AG04449 (cell line): Measurements from ENCODE around the gene BLOC1S2.

Source experiments
- CTCF ChIA-PET: fragments of 350-600 bp; formaldehyde crosslinking; extraction: SDS; loops from one replicate; lab custom pipeline; 2021; ENCODE audit warnings: antibody characterized with exemption; lab: Yijun Ruan, JAX
- POLR2A ChIA-PET: fragments of 400-600, 350-600 bp; formaldehyde crosslinking; extraction: SDS; loops from one replicate; lab custom pipeline; 2020; ENCODE audit warnings: antibody characterized with exemption, inconsistent platforms; lab: Yijun Ruan, JAX
- DNase-seq: peaks from one replicate; pipeline ENCODE4 v3.0.0-alpha.2; 2010; ENCODE audit warnings: low read depth, low spot score
- H3K4me3 ChIP-seq: 2 replicates; pipeline ENCODE4 v1.5.1; 2011; ENCODE audit warnings: low read depth, mild to moderate bottlenecking, control low read depth, low read length
- TF ChIP-seq, protein P1 (sequence below): IDR thresholded peaks from one replicate; pipeline ENCODE4 v1.5.1; 2011; ENCODE audit warnings: mild to moderate bottlenecking, moderate library complexity, low read length, control low read depth, inconsistent platforms; ENCODE audit not compliant: insufficient read depth; ENCODE audit errors: missing control alignments

BLOC1S2 gene

GRCh38 chr10:100223879-100224278, 62.6 kb downstream of the BLOC1S2 start:
- ChIA-PET POLR2A (no interaction called here), CTCF (interaction anchor here (0.9 to 3.7 kb wide), 2 partner anchors 15 to 378 kb away, joined by 3 to 13 read pairs; no protein-coding TSS in a partner anchor)
- no peak overlapping the region for H3K4me3 ChIP-seq
- no peak for DNase-seq
- TF ChIP-seq, protein P1, sequence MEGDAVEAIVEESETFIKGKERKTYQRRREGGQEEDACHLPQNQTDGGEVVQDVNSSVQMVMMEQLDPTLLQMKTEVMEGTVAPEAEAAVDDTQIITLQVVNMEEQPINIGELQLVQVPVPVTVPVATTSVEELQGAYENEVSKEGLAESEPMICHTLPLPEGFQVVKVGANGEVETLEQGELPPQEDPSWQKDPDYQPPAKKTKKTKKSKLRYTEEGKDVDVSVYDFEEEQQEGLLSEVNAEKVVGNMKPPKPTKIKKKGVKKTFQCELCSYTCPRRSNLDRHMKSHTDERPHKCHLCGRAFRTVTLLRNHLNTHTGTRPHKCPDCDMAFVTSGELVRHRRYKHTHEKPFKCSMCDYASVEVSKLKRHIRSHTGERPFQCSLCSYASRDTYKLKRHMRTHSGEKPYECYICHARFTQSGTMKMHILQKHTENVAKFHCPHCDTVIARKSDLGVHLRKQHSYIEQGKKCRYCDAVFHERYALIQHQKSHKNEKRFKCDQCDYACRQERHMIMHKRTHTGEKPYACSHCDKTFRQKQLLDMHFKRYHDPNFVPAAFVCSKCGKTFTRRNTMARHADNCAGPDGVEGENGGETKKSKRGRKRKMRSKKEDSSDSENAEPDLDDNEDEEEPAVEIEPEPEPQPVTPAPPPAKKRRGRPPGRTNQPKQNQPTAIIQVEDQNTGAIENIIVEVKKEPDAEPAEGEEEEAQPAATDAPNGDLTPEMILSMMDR, result no peak
